HG02798 (cell line): ENCODE results near the gene VPS26C.
A peak's percentile ranks its signal among the peaks of the same experiment; 100 is the strongest.

Experiments
- ATAC-seq: cut with Tn5 transposase; IDR thresholded peaks from one replicate; pipeline ENCODE4 v1.9.1; 2021; ENCODE audit warnings: mild to moderate bottlenecking; ENCODE audit not compliant: unreplicated experiment, poor library complexity

VPS26C gene

GRCh38 chr21:37266515-37267221 lies 466 bp downstream of the VPS26C start:
- peak; percentile 6 for ATAC-seq

- no peak for ATAC-seq
Measured at GRCh38 chr21:37264808-37265207, 2.3 kb downstream of the VPS26C start.

GRCh38 chr21:37263827-37264600 lies 3.1 kb downstream of the VPS26C start:
- no peak for ATAC-seq

GRCh38 chr21:37259426-37259825 lies 7.7 kb downstream of the VPS26C start:
- no peak for ATAC-seq

GRCh38 chr21:37257967-37258877 lies 8.9 kb downstream of the VPS26C start:
- ATAC-seq = peak; percentile 71

GRCh38 chr21:37257511-37257966 lies 9.6 kb downstream of the VPS26C start:
- peak; percentile 39 for ATAC-seq

- ATAC-seq = no peak
Measured at GRCh38 chr21:37253991-37254390, 13.1 kb downstream of the VPS26C start.

- ATAC-seq = no peak
Measured at GRCh38 chr21:37251294-37251634, 15.9 kb downstream of the VPS26C start.

GRCh38 chr21:37249112-37249904 lies 17.8 kb downstream of the VPS26C start:
- no peak for ATAC-seq

- no peak for ATAC-seq
Measured at GRCh38 chr21:37248298-37248697, 18.8 kb downstream of the VPS26C start.

GRCh38 chr21:37245151-37245550 lies 22.0 kb downstream of the VPS26C start:
- no peak for ATAC-seq

- no peak for ATAC-seq
Measured at GRCh38 chr21:37244501-37245095, 22.5 kb downstream of the VPS26C start.

GRCh38 chr21:37243961-37244360 lies 23.2 kb downstream of the VPS26C start:
- ATAC-seq = no peak

- no peak for ATAC-seq
Measured at GRCh38 chr21:37241426-37241825, 25.7 kb downstream of the VPS26C start.

- no peak for ATAC-seq
Measured at GRCh38 chr21:37240978-37241377, 26.2 kb downstream of the VPS26C start.

GRCh38 chr21:37237764-37238163 lies 29.4 kb downstream of the VPS26C start:
- no peak for ATAC-seq

- ATAC-seq = no peak
Measured at GRCh38 chr21:37237346-37237745, 29.8 kb downstream of the VPS26C start.

- no peak for ATAC-seq
Measured at GRCh38 chr21:37233551-37234146, 33.5 kb downstream of the VPS26C start.
